T-helper 2 cell (primary cell): ENCODE results near the gene PGAP2.

Experiments
- DNase-seq, 5 experiments: peaks; one replicate each; pipeline versions ENCODE4 v3.0.0 to v3.0.0-alpha.2; 2012 to 2022

PGAP2 gene

DNA sequence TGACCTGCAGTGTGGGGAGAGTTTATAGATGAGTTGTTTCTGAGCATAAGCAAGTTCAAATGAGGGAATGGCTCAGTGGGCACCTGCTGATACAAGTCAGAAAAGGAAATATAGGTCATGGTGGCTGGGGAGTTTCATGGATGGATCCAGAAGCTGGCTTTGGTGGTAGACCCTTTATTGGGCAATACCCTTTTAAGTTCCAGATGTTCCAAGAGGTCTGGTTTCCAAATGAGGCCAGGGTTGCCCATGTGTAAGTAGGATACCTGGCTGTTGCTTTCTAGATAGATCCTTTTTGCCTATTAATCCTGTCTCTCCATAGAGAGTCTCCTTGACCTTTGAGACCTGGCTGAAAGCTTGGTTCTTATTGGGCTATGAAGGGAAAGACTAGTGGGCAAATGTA is 49.3 kb downstream of the PGAP2 start:
- DNase-seq = no peak

DNA sequence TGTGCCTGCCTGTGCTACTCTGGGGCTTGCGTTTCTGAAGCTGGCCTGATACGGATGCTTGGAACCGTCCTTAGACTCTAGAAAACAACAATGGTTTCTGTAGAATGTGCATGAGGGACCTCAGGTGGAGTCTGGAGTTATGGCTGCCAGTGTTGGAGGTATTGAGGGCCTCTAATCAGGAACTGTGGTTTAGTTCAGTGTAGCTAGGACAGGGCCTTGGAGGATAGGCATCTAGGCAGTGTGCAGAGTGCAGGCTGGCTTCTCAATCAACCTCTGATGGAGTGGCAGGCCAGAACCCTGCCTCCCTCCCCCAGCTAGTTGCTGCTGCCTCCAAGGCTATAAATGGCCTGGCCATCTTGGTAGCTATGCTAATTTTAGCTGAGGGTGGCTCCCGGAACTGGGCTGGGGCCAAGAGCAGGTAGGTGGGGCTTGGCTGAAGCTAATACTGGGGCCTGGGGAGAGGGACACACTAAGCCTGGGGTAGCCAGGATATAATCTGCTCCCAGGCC is 51.1 kb downstream of the PGAP2 start:
- DNase-seq = peak in 2 of 5 experiments; percentile 25 to 55

DNA sequence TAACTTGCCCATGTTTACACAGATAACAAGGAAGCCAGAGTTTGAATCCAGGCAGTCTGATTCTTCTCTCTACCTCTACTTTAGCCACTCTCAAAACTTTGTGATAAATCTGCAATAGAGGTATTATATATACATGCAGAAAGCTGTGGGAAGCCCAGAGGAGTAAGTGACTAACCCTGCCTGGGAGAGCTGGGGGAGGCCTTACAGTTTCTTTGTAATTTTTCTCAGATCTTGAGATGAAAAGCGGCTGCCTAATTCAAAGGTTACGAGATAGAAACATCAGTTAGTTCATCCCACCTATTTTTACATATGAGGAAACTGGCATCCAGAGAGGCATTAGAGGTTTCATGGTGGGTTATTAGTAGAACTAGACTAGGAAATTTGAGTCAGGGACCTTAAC is 52.0 kb downstream of the PGAP2 start:
- DNase-seq = peak in 1 of 5 experiments; percentile 16

DNA sequence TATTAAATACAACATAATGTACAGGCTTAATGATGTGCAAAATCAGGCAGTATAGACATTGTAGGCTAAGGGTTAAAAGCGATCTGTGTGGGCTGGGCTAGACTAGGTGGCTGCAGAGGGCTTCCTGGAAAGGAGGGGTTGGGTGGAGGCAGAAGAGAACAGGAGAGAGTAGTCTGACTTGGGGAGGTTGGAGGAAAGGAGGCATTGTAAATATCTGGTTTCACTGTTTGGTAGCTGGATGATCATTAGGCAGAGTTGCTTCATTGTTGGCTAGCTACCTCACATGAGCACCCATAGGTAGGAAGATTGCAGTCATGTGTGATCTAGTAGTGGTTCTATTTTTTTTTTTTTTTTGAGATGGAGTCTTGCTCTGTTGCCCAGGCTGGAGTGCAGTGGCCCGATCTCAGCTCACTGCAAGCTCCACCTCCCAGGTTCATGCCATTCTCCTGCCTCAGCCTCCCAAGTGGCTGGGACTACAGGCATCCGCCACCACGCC is 52.6 kb downstream of the PGAP2 start:
- peak in 2 of 5 experiments; percentile 25 to 71 for DNase-seq

DNA sequence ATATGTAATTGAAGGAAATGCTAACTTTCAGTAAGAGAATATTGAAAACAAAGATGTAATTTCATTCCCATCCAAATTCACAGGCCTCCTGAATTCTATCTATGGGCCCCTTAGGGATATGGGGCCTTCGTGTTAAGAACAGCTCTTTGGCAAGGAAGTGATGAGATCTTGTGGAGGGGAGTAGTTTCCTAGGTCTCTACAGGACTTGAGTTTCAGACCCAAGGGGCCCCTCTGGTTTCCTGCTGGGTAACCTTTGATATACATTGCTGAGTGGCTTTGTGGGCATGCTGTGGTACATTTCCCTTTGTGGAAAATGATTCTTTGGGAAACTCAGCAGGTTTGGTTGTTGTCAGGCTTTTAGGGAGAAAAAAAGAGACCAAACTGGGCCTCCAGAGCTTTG is 53.3 kb downstream of the PGAP2 start:
- DNase-seq = peak in 1 of 5 experiments; percentile 66

DNA sequence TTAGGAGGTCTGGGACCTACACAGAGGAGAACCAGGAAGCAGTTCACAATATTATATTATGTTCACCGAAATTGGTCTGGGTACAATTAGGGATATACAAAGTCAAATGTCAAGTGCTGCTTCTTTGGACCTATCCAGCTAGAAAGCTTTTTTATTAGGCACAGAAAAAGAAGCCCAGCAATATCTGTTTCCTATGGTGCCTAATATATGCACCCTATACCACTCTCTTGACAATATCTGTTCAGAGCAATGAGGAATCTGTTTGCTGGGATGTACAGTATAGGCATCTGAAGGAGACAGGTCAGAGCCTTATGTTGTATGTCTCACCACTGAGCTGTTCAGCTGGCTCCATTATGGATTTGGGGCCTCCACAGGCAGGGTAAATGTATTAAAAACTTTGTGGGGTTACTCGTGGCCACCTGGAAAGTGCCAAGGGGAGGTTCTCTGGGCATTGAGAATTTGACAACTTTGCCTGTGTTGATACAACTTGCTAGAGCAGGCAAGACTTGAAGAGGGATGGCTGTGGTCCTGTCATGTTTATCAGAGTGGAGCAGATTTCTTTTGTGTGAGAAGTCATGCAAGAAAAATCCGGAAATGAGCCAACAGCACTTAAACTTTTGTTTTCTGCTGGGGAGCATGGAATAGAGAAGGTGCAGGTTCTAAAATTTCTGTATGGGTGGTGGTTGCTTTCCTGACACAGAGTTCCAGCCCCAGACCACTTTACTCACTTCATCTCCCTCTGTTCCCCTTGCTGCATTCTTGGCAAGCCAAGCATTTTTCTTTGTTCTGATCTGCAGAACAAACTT is 57.2 kb downstream of the PGAP2 start:
- peak in 1 of 5 experiments; percentile 50 for DNase-seq

DNA sequence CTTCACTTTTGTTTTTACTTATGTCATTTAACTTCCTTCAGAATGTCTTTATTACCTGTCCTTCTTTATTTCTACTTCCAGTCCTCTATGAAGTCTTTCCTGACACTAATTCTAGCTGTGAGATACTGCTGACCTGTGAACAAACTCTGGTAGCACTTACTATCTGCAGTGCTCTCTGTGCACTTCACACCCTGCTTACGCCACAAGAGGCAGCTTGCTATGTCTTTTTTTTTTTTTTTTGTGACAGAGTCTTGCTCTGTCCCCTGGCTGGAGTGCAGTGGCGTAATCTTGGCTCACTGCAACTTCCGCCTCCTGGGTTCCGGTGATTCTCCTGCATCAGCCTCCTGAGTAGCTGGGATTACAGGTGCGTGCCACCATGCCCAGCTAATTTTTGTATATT is 57.8 kb downstream of the PGAP2 start:
- DNase-seq = peak in 1 of 5 experiments; percentile 53

DNA sequence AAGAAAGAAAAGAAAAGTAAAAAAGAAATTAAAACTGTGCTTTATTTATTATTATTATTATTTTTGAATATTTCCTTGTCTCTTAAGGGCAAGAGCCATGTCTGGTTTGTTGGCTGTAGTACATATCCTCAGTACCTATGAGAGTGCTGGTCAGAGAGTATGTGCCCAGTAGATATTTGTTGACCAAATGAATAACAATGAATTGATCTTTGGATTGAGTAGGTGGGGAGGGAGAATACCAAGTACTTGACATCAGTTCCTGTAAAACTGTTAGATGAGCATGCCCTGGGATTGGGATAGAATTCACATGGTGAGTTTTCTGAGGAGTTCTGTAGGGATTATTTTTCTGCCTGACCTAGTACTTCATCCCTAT is 58.5 kb downstream of the PGAP2 start:
- no peak for DNase-seq

DNA sequence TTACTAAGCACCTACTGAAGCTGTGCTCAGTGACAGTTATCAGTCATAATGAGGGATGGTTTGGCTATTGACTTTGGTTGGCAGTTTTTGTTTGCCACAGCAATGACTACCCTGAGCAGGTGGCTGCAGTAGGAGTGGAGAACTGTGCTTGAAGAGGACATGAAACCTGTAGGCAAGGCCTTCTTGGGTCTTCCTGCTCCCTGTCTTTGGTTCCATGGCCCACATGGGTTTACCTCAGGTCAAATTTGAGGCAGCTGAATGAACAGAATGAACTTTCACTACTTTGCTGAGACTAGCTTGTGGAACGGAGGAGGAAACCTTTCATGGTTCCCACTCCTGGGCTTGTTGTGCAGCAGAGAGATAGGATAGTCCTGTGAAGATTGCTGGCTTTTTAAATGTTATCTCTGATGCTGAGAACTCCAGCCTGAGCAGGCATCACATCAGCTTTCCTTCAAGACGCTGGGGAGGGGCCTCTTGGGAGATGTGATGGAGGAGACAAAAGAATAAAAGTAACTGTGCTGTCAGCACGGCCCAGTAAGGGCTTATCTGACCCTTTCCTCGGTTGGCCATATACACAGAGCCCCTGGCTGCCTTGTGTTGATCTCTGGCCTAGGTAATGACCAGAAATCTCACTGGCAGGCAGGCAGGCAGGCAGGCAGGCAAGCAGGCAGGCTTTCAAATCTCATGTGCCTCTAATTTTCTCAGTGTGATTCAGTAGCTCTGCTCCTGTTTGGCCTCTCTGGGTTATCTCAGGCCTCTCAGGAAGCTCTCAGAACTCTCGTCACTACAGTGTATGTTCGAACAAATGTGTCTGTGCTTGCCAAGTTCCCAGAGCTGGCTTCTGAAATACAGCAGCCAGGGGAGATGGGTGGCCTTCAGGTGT is 59.1 kb downstream of the PGAP2 start:
- peak in 1 of 5 experiments; percentile 63 for DNase-seq

DNA sequence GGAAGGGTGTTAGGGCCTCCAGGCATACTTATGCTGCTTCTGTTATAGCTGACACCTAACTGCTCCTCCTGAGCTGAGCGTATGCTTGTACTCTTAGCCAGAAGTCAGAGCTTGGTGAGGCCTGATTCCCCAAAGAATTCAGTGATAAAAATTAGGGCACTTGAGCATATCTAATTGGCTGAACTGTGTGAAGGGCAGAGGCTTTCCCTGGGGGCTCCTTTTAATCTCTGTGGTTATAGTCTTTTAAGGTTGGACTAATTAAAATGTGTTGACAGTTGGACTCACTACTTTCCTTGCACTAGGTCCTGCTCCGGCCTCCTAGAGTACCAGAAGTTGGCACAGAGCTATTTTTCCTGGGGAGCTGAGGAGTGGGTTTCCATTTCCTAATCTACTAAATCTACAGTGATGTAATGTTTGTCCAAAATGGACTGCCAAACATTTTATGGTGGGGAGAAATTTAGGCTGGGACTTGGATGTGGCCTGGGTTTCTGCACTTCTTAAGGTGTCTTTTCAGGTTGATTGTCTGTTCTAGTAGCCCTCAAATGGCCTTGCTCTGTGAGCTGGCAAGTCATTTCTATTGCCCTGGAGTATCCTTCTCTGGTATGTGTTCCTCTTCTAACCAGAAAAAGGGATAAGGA is 65.5 kb downstream of the PGAP2 start:
- no peak for DNase-seq
